GM23338 (cell line): Measurements from ENCODE around the gene SNRPA1. TPM values are rescaled to one million over a fixed set of nuclear protein-coding genes. Genes with fewer than 3 reads are reported as not detected.
"Not testable (repeated sequence)": the region's sequence is repeated elsewhere in the genome, so short reads cannot be mapped to it uniquely, and the experiment has no call there.

ENCODE experiments used
- ATAC-seq: fragments of 200-7000 bp; cut with Tn5 transposase; 3 replicates; pipeline ENCODE4 v1.9.1; 2020
- DNase-seq: peaks from one replicate; pipeline ENCODE4 v3.0.0-alpha.2; 2015; ENCODE audit warnings: low spot score
- H2AFZ ChIP-seq: fragments of 200-600 bp; sonication (generic); 2 replicates; pipeline ENCODE4 v1.8.0; 2016; ENCODE audit warnings: antibody characterized with exemption, mild to moderate bottlenecking, moderate library complexity
- H3F3A ChIP-seq: fragments of 200-600 bp; sonication (generic); replicated peaks from 2 replicates; pipeline ENCODE4 v1.8.0; 2017; ENCODE audit warnings: antibody characterized with exemption, mixed run types, low read depth
- H3K27ac ChIP-seq: fragments of 200-600 bp; sonication (generic); 2 replicates; pipeline ENCODE4 v1.6.1; 2016; ENCODE audit warnings: low read depth
- H3K27me3 ChIP-seq: fragments of 200-600 bp; sonication (generic); 2 replicates; pipeline ENCODE4 v1.8.0; 2016; ENCODE audit warnings: mild to moderate bottlenecking, mixed run types, moderate library complexity; ENCODE audit not compliant: insufficient read depth
- H3K36me3 ChIP-seq: fragments of 200-600 bp; sonication (generic); 2 replicates; pipeline ENCODE4 v1.8.0; 2016; ENCODE audit warnings: mild to moderate bottlenecking; ENCODE audit not compliant: insufficient read depth
- H3K4me1 ChIP-seq: fragments of 200-600 bp; sonication (generic); 2 replicates; pipeline ENCODE4 v1.8.0; 2016; ENCODE audit warnings: mild to moderate bottlenecking, moderate library complexity; ENCODE audit not compliant: insufficient read depth
- H3K4me2 ChIP-seq: fragments of 200-600 bp; sonication (generic); 2 replicates; pipeline ENCODE4 v1.7.1; 2017; ENCODE audit warnings: mixed run types
- H3K4me3 ChIP-seq: fragments of 200-600 bp; sonication (generic); 2 replicates; pipeline ENCODE4 v1.6.1; 2016; ENCODE audit warnings: mixed run types
- H3K79me2 ChIP-seq: fragments of 200-600 bp; sonication (generic); replicated peaks from 2 replicates; pipeline ENCODE4 v1.8.0; 2017; ENCODE audit warnings: mild to moderate bottlenecking; ENCODE audit not compliant: insufficient read depth
- H3K9me2 ChIP-seq: fragments of 200-600 bp; sonication (generic); 2 replicates; pipeline ENCODE4 v1.8.0; 2017; ENCODE audit not compliant: insufficient read depth
- H4K20me1 ChIP-seq: fragments of 200-600 bp; sonication (generic); replicated peaks from 2 replicates; pipeline ENCODE4 v1.8.0; 2017; ENCODE audit warnings: mild to moderate bottlenecking; ENCODE audit not compliant: insufficient read depth
- H3K27ac Mint-ChIP-seq: 2 replicates; pipeline ENCODE4 v1.8.0; 2020; ENCODE audit warnings: inconsistent platforms, mild to moderate bottlenecking, moderate library complexity, mixed read lengths
- H3K27me3 Mint-ChIP-seq: 3 replicates; pipeline ENCODE4 v1.8.0; 2022; ENCODE audit warnings: low read depth, mild to moderate bottlenecking, moderate library complexity, mixed read lengths, inconsistent platforms; ENCODE audit not compliant: insufficient read depth, poor library complexity
- H3K36me3 Mint-ChIP-seq: 3 replicates; pipeline ENCODE4 v1.8.0; 2021; ENCODE audit warnings: low read depth, mild to moderate bottlenecking, inconsistent platforms, moderate library complexity, mixed read lengths
- H3K4me1 Mint-ChIP-seq: 3 replicates; pipeline ENCODE4 v1.8.0; 2020; ENCODE audit warnings: mild to moderate bottlenecking, inconsistent platforms, mixed read lengths
- H3K4me3 Mint-ChIP-seq: 3 replicates; pipeline ENCODE4 v1.8.0; 2021; ENCODE audit warnings: moderate library complexity, mild to moderate bottlenecking, inconsistent platforms, mixed read lengths
- H3K9me3 Mint-ChIP-seq: 3 replicates; pipeline ENCODE4 v1.8.0; 2020; ENCODE audit warnings: moderate library complexity, mild to moderate bottlenecking, inconsistent platforms, mixed read lengths
- CTCF ChIP-seq, 2 experiments: fragments of 200-600 bp in 1 of 2; sonication (generic) in 1 of 2; conservative IDR thresholded peaks; 2 replicates each; pipeline versions ENCODE4 v1.5.1 to v1.6.1; 2016 to 2017; ENCODE audit warnings: antibody characterized with exemption in 2 of 2, low read depth in 2 of 2, mild to moderate bottlenecking in 2 of 2, moderate library complexity in 1 of 2
- NANOG ChIP-seq: IDR thresholded peaks from 2 replicates; pipeline ENCODE4 v1.6.1; 2016; ENCODE audit warnings: antibody characterized with exemption, borderline replicate concordance
- REST ChIP-seq: IDR thresholded peaks from one replicate; pipeline ENCODE4 v1.6.1; 2018; ENCODE audit warnings: antibody characterized with exemption; ENCODE audit not compliant: unreplicated experiment
- polyA plus RNA-seq: library from polyadenylated mRNA; unstranded; fragments of >200 nt; fragmentation: Nextera tagmentation; extraction: Ambion mirVana; gene quantifications from 2 replicates; pipeline ENCODE4 v1.2.1, GENCODE V29; 2016
- total RNA-seq: library from RNA; depleted of rRNA; stranded (reverse); fragments of >200 nt; shearing (Covaris generic); gene quantifications from 2 replicates; pipeline ENCODE4 v1.2.3, GENCODE V29; 2014

The SNRPA1 gene
- total and polyA plus RNA-seq, 2 experiments from 2014 or later = 170 to 361 TPM

DNA sequence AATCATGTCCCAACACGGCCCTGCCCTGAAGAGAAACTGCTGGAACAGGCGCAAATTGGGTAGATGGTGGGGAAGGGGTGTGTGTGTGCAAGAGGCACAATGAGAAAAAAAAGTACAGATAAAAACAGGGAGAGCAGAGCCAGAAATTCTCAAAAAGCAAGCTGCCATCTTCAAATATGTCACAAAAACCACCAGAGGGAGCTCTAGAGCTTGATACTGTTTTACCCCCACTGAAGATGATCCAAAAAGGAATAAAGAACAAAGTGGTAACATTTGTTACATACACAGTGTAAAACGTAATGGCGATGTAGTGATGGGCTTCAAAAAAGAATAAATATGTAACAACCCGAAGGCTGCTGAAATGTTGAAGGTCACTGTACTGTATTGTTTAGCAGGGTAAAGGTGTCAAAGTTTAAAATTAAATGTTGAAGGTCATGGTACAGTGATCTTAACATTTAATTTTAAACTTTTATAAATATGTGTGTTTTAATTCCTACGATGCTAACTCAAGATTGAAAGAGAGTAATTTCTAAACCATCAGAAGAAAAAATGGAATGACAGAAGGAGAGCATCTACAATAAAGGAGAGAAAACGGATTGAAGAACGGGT lies 6.0 kb downstream of the SNRPA1 start:
- Mint-ChIP-seq H3K4me1 (peaks cover 10% of the 10 kb centered on the region), H3K27ac (no peak overlapping the region), H3K27me3 (no peaks in the 10 kb centered on the region), H3K4me3 (no peak overlapping the region), H3K9me3 (no peaks in the 10 kb centered on the region), H3K36me3 (peaks cover 71% of the 10 kb centered on the region)
- TF ChIP-seq REST (no peak), CTCF (conservative IDR thresholded peaks at IDR 0.05; ENCODE audit: low read depth in 2 of 2) (peak; percentile 58 to 73), NANOG (no peak)
- Histone ChIP-seq H3K9me2 (no peaks in the 10 kb centered on the region), H3K79me2 (peaks cover 80% of the 10 kb centered on the region), H3K36me3 (peaks cover 52% of the 10 kb centered on the region), H3K4me1 (peaks cover 4% of the 10 kb centered on the region; the same call in 1 of the 2 replicates), H2AFZ (no peak overlapping the region), H3K27me3 (no peaks in the 10 kb centered on the region), H3K27ac (no peak overlapping the region), H3K4me3 (no peak overlapping the region), H3K4me2 (no peak overlapping the region), H3F3A (peaks cover 9% of the 10 kb centered on the region; the same call in 1 of the 2 replicates), H4K20me1 (peaks cover 56% of the 10 kb centered on the region)
- peak; percentile 81 for DNase-seq
- ATAC-seq = peak; percentile 48; the same call in 1 of the 3 replicates

GRCh38 chr15:101287342-101287741 lies 7.7 kb downstream of the SNRPA1 start:
- H2AFZ ChIP-seq, H3K4me2 ChIP-seq, H3K27me3 Mint-ChIP-seq, DNase-seq, H3K9me3 Mint-ChIP-seq, H3K27ac Mint-ChIP-seq, H3K4me1 ChIP-seq, H3F3A ChIP-seq, H3K4me3 Mint-ChIP-seq, H3K4me1 Mint-ChIP-seq, H3K9me2 ChIP-seq, ATAC-seq, H3K27me3 ChIP-seq, H3K4me3 ChIP-seq, H3K27ac ChIP-seq: not testable (repeated sequence)
- Histone ChIP-seq H3K79me2 (peaks cover 63% of the 10 kb centered on the region), H3K36me3 (peaks cover 49% of the 10 kb centered on the region), H4K20me1 (peaks cover 44% of the 10 kb centered on the region)
- peaks cover 87% of the 10 kb centered on the region for H3K36me3 Mint-ChIP-seq
